ENCODE data around the gene HELB.

The HELB gene

GRCh38 chr12:66367015-66367667 is 64.8 kb downstream of the HELB start:
- DNase-seq, result no peak

GRCh38 chr12:66371982-66372381 is 69.7 kb downstream of the HELB start:
- no peak for DNase-seq

- no peak for DNase-seq
These were observed 73.3 kb downstream of the HELB start for GRCh38 chr12:66375560-66375959.

- DNase-seq, result no peak
These were observed 77.3 kb downstream of the HELB start for GRCh38 chr12:66379616-66380015.

GRCh38 chr12:66380769-66381535 is 78.7 kb downstream of the HELB start:
- no peak for DNase-seq

GRCh38 chr12:66387117-66387516 is 84.8 kb downstream of the HELB start:
- no peak for DNase-seq

Measured in bone marrow (tissue), 2 donors.